GM11168 (cell line): ENCODE data around the gene BACE2.
"Not testable (repeated sequence)": the region's sequence is repeated elsewhere in the genome, so short reads cannot be mapped to it uniquely, and the experiment has no call there.

Experiments
- in situ Hi-C: fragments of 300-500 bp; cut with MboI; formaldehyde crosslinking; loops from one replicate; pipeline ENCODE4 v1.12.0; 2022; ENCODE audit warnings: low sequenced_read_pairs; ENCODE audit not compliant: unreplicated experiment

Gene BACE2

GRCh38 chr21:41313285-41314164 is 145.6 kb downstream of the BACE2 start:
- in situ Hi-C loops = not testable (repeated sequence)

- in situ Hi-C loops = no loop called here
These were observed 147.8 kb downstream of the BACE2 start for GRCh38 chr21:41315726-41316125.

- in situ Hi-C loops = no loop called here
These were observed 148.5 kb downstream of the BACE2 start, which contains the start of gene FAM3B for GRCh38 chr21:41316200-41317062. FAM3B (plus strand) TSS chr21:41316801; CDS start chr21:41316880, 79 bp downstream.

GRCh38 chr21:41317063-41317392 is 149.1 kb downstream of the BACE2 start:
- in situ Hi-C loops = no loop called here

- in situ Hi-C loops = no loop called here
These were observed 149.5 kb downstream of the BACE2 start for GRCh38 chr21:41317458-41317857.

GRCh38 chr21:41318218-41318617 is 150.3 kb downstream of the BACE2 start:
- in situ Hi-C loops = no loop called here

GRCh38 chr21:41319273-41319672 is 151.3 kb downstream of the BACE2 start:
- in situ Hi-C loops = no loop called here

GRCh38 chr21:41321211-41321907 is 153.4 kb downstream of the BACE2 start:
- in situ Hi-C loops = no loop called here

- in situ Hi-C loops = no loop called here
These were observed 154.0 kb downstream of the BACE2 start for GRCh38 chr21:41321908-41322495.

- in situ Hi-C loops = no loop called here
These were observed 154.8 kb downstream of the BACE2 start for GRCh38 chr21:41322496-41323382.

- in situ Hi-C loops = no loop called here
These were observed 157.4 kb downstream of the BACE2 start for GRCh38 chr21:41325138-41325912.

GRCh38 chr21:41326414-41327080 is 158.6 kb downstream of the BACE2 start:
- in situ Hi-C loops = no loop called here

GRCh38 chr21:41327753-41328152 is 159.8 kb downstream of the BACE2 start:
- in situ Hi-C loops = no loop called here

GRCh38 chr21:41328660-41329607 is 161.0 kb downstream of the BACE2 start:
- in situ Hi-C loops = no loop called here
